Activated CD8-positive, alpha-beta memory T cell treated with anti-CD3 and anti-CD28 coated beads, Interleukin-2, amount 10 ng/mL, durations not matched to agents 7 days and 5 days (primary cell): ENCODE measurements around the gene DNPH1. TPM values are rescaled to one million over a fixed set of nuclear protein-coding genes. Genes with fewer than 3 reads are reported as not detected.

Experiments
- ATAC-seq: fragments of 150-1000 bp; cut with Tn5 transposase; one replicate; pipeline ENCODE4 v1.10.0; 2021; ENCODE audit warnings: moderate library complexity
- CTCF ChIA-PET: fragments of 350-600 bp; sonication (Branson Sonifier 250); formaldehyde crosslinking; loops from one replicate; lab custom pipeline; 2021; ENCODE audit warnings: antibody characterized with exemption; lab: Charles Lee
- DNase-seq: peaks from one replicate; pipeline ENCODE4 v3.0.0-alpha.2; 2020
- H3K27ac Mint-ChIP-seq: one replicate; pipeline ENCODE4 v1.8.0; 2021; ENCODE audit warnings: mild to moderate bottlenecking, mixed read lengths
- H3K27me3 Mint-ChIP-seq: one replicate; pipeline ENCODE4 v1.8.0; 2021; ENCODE audit warnings: mixed read lengths
- H3K36me3 Mint-ChIP-seq: one replicate; pipeline ENCODE4 v1.8.0; 2021; ENCODE audit warnings: mild to moderate bottlenecking, mixed read lengths
- H3K4me1 Mint-ChIP-seq: one replicate; pipeline ENCODE4 v1.8.0; 2021; ENCODE audit warnings: mixed read lengths
- H3K4me3 Mint-ChIP-seq: one replicate; pipeline ENCODE4 v1.8.0; 2021; ENCODE audit warnings: mild to moderate bottlenecking, moderate library complexity, mixed read lengths
- H3K9me3 Mint-ChIP-seq: one replicate; pipeline ENCODE4 v1.8.0; 2022; ENCODE audit warnings: low read depth, mixed read lengths
- total RNA-seq, 2 experiments: library from RNA; stranded (reverse); gene quantifications; one replicate each; pipeline ENCODE4 v1.2.3, GENCODE V29; 2021

The DNPH1 gene
- total RNA-seq, 2 experiments from 2014 or later: 54.0 to 60.0 TPM

DNA sequence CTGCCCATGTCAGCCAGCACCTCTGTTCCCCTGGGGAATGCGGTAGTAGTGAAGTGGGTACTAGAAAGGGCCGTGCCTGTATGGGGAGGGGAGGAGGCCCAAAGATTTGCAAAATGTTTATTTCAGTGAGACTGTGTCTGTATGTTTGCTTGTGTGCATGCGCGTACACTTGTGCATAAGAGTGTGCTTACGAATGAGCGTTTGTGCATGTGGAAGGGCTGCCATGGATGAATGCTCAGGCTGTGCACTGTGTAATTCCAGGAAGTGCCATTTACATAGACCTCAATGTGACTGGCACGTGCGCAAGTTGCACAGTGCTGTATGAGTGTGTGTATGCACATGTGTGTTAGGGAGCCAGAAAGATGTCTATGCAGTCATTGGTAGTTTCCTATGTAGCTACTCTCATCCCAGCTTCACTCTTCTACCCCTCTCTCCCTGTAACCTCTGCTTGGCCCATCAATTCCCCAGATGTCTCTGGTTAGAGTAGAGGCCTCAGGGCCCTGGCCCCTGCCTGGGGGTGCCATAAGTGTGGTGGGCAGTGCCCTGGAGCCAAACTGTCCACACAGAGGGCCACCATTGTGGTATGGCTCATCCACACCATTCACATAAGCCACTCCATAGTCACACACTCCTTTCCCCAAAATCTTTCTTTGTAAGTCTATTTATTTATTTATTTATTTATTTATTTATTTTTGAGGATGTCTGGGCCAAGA, 42.0 kb upstream of the DNPH1 start:
- peaks cover 21% of the 10 kb centered on the region for H3K4me1 Mint-ChIP-seq
- no peaks in the 10 kb centered on the region for H3K36me3 Mint-ChIP-seq
- DNase-seq (no peak), ATAC-seq (no peak)
- H3K4me3 Mint-ChIP-seq: no peak overlapping the region
- H3K27me3 Mint-ChIP-seq: peaks cover 58% of the 10 kb centered on the region
- CTCF ChIA-PET: interaction anchor here (1.1 kb wide), 1 partner anchor 116 kb away, joined by 3 read pairs; no protein-coding TSS in a partner anchor
- no peak overlapping the region for H3K27ac Mint-ChIP-seq
- H3K9me3 Mint-ChIP-seq: no peaks in the 10 kb centered on the region

DNA sequence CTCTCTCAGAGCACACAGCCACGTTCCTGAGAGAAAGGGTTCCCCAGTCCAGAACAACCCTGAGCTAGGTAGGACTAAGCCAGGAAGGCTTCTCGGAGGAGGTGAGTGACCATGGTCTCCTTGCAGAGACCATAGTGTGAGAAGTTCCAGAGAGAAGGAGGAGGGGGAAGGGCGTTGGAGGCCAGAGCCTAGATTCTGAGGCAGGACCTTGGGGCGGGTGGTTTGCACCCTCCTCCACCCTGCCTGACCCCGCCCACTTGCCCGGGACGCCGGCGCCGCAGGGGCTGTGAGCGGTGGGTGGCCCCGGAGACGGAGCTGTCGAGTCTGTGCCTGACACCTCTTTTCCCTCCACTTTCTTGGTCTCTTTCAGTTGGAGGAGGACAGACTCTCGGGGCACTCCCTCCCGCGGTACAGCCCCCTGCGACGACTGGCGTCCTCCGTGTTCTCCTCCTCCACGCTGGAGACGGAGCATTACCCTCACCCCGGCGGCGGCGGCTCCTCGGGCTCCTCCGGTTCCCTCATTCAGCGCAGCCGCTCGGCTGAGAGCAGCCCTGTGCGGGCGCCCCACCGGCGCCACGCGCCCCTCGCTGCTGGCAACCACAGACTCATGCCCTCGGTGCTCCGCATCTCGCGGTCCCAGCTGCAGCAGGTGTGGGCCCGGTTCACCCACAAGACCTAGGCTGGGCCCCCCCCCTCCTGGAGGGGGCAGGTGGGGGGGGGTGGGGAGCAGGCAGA, 40.2 kb upstream of the DNPH1 start:
- H3K4me1 Mint-ChIP-seq: peaks cover 14% of the 10 kb centered on the region
- peaks cover 44% of the 10 kb centered on the region for H3K27me3 Mint-ChIP-seq
- no peaks in the 10 kb centered on the region for H3K36me3 Mint-ChIP-seq
- peak; percentile 53 for DNase-seq
- CTCF ChIA-PET: interaction anchor here (0.7 to 3.4 kb wide), 2 partner anchors 41 to 128 kb away, joined by 3 to 11 read pairs; no protein-coding TSS in a partner anchor
- ATAC-seq: peak; percentile 72
- H3K9me3 Mint-ChIP-seq: no peaks in the 10 kb centered on the region
- H3K4me3 Mint-ChIP-seq: peak overlapping the region; percentile 25
- no peak overlapping the region for H3K27ac Mint-ChIP-seq

DNA sequence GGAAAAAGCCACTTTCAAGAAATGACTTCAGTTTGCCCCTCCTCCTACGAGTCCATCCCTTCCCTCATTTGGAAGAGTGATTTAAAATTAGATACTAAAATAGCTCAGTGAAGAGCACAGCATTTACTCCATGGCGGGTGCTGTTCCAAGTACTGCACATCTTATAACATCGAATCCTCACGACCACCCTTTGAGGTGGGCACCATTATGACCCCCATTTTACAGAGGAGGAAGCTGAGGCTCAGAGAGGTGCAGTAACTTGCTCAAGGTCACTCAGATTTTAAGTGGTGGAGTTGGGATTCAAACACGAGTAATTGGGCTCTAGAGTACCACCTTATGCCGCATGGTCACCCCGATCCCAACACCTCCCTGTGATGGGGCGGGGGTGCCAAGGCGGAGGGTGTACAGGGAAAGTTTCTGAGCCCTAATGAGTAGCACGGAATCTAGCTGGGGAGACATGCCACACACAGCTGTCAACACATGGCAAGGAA, 39.5 kb upstream of the DNPH1 start:
- Mint-ChIP-seq H3K27ac (no peak overlapping the region), H3K27me3 (peaks cover 38% of the 10 kb centered on the region), H3K9me3 (no peaks in the 10 kb centered on the region), H3K4me3 (no peak overlapping the region), H3K4me1 (peaks cover 8% of the 10 kb centered on the region), H3K36me3 (no peaks in the 10 kb centered on the region)
- CTCF ChIA-PET: interaction anchor here (0.7 to 3.4 kb wide), 3 partner anchors 40 to 129 kb away, joined by 3 to 11 read pairs (median 3); no protein-coding TSS in a partner anchor
- ATAC-seq: no peak
- no peak for DNase-seq

DNA sequence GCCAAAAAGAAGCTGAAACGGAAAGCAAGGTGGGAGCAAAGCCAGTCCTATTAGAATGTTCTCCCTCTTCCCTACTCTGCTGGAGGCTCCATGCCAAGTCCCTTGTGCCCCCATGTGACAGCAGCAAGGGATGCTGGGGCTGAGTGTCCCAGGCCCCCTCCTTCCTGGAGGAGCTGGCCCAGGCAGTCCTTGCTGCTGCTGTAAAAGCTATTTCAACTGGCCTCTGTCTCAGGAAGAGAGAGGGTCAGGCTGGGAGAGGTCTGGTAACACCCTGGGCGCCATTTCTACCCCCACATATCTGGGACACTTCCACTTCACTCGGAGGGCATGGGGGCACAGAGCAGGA, 39.0 kb upstream of the DNPH1 start:
- no peak for ATAC-seq
- Mint-ChIP-seq H3K4me3 (no peak overlapping the region), H3K4me1 (peaks cover 6% of the 10 kb centered on the region), H3K27ac (no peak overlapping the region), H3K36me3 (no peaks in the 10 kb centered on the region), H3K27me3 (peaks cover 33% of the 10 kb centered on the region), H3K9me3 (no peaks in the 10 kb centered on the region)
- CTCF ChIA-PET: interaction anchor here (0.9 to 3.4 kb wide), 3 partner anchors 40 to 238 kb away, joined by 3 to 11 read pairs (median 3); no protein-coding TSS in a partner anchor
- no peak for DNase-seq

DNA sequence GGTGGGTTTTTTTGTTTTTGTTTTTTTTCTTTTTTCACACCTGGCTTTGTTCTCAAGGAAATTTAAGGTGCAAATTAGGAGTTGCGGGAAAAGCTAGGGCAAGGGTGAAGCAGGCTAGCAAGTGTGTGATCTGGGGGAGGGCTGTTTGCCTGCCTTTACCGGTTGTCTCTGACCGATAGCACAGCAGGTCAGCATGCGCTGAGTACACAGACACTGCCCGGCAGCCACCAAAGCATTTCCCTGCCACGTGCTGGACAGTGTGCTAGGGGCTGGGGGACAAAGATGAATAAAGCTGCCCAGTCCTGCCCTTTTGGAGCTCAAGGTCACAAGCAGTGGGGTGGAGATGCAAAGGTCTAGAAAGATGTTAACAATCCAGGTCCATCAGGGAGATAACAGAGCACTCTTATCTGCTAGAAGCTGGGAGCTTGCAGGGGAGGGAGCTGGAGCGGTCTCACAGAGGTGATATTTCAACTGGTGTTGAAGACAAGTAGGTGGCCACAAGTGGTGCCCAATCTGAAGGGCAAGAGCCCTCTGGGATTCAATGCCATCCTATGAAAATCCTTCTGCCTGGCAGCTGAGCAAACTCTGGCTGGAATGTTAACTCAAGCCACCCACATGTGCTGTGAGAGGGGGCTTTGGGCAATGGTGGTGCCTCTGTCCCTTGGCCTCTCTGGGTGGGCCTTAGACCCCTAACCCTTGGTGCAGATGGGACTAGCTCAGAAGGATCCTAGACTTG, 38.5 kb upstream of the DNPH1 start:
- DNase-seq (no peak), ATAC-seq (no peak)
- CTCF ChIA-PET: interaction anchor here (0.9 to 3.4 kb wide), 3 partner anchors 40 to 239 kb away, joined by 3 to 11 read pairs (median 3); no protein-coding TSS in a partner anchor
- Mint-ChIP-seq H3K4me3 (no peak overlapping the region), H3K36me3 (no peaks in the 10 kb centered on the region), H3K9me3 (no peaks in the 10 kb centered on the region), H3K27me3 (peaks cover 28% of the 10 kb centered on the region), H3K4me1 (peaks cover 6% of the 10 kb centered on the region), H3K27ac (no peak overlapping the region)

DNA sequence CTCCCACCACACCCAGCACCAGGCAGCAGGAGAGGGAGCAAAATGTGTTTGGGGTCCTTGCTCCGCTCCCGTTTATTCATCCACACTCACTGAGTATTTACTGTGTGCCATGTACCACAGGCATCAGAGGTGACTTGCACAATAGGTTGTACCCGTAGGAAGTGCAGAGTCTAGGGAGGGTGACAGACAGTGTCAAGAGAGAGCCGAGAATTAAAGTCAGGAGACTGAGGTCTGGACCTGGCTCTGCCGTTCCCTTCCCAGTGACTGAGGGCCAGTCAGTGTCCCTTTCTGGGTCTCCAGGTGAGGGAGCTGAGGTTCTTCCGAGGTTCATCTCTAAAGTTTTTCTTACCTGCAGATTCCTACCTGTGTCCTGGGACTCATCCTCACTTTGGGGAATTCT, 36.3 kb upstream of the DNPH1 start:
- H3K9me3 Mint-ChIP-seq: no peaks in the 10 kb centered on the region
- ATAC-seq: no peak
- H3K36me3 Mint-ChIP-seq: no peaks in the 10 kb centered on the region
- H3K27me3 Mint-ChIP-seq: peaks cover 24% of the 10 kb centered on the region
- H3K4me1 Mint-ChIP-seq: peaks cover 6% of the 10 kb centered on the region
- CTCF ChIA-PET: interaction anchor here (1.3 to 3.4 kb wide), 3 partner anchors 36 to 90 kb away, joined by 4 to 10 read pairs (median 4); partner anchors contain the start of gene DNPH1
- no peak overlapping the region for H3K27ac Mint-ChIP-seq
- no peak for DNase-seq
- H3K4me3 Mint-ChIP-seq: no peak overlapping the region

DNA sequence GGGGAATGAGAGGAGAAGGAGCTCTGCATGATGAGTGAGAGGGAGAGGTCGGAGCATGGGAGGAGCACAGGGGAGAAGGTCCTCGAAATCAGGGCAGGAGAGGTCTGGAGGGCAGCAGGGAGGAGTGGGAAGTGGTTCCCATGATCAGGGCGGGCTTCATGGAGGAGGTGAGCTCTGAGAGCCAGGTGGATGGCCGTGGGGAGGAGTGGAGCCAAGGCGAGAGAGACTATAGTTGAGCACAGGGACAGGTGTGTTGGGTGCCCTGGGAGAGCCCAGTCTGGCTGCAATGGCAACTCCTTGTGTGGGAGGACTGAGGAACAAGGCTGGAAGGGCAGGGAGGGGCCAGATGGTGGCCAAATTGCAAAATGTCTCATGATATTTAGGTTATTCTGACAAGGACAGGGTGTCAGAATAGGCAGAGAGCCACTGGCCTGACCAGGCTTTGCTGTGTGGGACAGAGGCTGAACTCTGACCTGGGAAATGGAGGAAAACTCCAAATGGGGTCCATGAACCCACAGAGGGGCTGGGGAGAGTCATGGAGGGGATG, 35.4 kb upstream of the DNPH1 start:
- H3K36me3 Mint-ChIP-seq: no peaks in the 10 kb centered on the region
- no peaks in the 10 kb centered on the region for H3K9me3 Mint-ChIP-seq
- CTCF ChIA-PET: interaction anchor here (1.3 to 4.5 kb wide), 6 partner anchors 35 to 243 kb away, joined by 4 to 45 read pairs (median 7); partner anchors contain the start of genes DNPH1 and LRRC73
- peaks cover 17% of the 10 kb centered on the region for H3K27me3 Mint-ChIP-seq
- H3K27ac Mint-ChIP-seq: no peak overlapping the region
- no peak for ATAC-seq
- no peak overlapping the region for H3K4me3 Mint-ChIP-seq
- DNase-seq: no peak
- H3K4me1 Mint-ChIP-seq: peaks cover 6% of the 10 kb centered on the region

DNA sequence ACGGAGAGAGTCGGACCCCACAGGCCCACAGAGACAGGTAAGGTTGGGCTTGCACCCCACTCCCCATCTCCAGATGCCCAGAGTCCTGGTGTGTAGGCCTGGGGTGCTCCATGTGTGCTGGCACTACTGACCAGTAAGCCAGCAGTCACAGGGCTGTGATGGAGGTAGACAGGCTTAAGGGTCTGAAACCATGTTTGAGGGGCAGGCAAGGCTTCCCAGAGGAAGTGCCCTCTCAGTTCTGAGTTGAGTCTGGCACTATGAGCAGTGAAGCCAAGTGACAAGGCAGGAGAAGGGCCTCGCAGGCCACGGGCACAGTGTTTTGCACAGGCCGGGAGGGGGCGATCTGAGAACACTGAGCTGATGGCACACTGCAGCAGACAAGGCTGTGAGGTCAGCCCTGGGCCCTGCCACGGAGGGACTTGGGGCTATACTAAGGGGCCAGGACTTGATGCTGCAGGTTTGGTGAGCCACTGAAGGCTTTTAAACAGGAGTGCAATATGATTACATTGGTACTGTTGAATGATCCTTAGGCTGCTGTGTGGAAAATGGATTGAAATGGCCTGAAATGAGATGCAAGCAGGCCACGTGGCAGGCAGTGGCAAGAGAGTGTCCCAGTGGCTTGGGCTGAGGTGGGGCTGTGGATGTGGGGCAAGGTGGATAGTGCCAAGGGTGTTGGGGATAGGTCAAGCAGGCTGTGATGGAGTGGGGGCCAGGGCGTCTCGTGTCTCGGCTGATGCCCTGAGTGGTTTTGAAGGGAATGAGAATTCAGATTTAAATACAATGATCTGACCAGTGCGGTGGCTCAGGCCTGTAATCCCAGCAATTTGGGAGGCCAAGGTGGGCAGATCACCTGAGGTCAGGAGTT, 34.3 kb upstream of the DNPH1 start:
- Mint-ChIP-seq H3K36me3 (no peaks in the 10 kb centered on the region), H3K9me3 (no peaks in the 10 kb centered on the region), H3K27ac (no peak overlapping the region), H3K4me1 (no peaks in the 10 kb centered on the region), H3K27me3 (peaks cover 10% of the 10 kb centered on the region), H3K4me3 (no peak overlapping the region)
- CTCF ChIA-PET: interaction anchor here (0.6 to 4.5 kb wide), 23 partner anchors 9 to 248 kb away, joined by 3 to 45 read pairs (median 4); partner anchors contain the start of genes DNPH1, LRRC73 and ZNF318
- DNase-seq (peak; percentile 85), ATAC-seq (peak; percentile 96)

DNA sequence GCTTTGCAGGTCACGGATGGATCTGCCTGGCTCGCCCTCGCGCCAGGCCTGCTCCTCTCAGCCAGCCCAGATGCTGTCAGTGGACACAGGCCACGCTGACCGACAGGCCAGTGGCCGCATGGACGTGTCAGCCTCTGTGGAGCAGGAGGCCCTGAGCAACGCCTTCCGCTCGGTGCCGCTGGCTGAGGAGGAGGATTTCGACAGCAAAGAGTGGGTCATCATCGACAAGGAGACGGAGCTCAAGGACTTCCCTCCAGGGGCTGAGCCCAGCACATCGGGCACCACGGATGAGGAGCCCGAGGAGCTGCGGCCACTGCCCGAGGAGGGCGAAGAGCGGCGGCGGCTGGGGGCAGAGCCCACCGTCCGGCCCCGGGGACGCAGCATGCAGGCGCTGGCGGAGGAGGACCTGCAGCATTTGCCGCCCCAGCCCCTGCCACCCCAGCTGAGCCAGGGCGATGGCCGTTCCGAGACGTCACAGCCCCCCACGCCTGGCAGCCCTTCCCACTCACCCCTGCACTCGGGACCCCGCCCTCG, 33.6 kb upstream of the DNPH1 start:
- Mint-ChIP-seq H3K4me3 (no peak overlapping the region), H3K36me3 (no peaks in the 10 kb centered on the region), H3K27ac (no peak overlapping the region), H3K9me3 (no peaks in the 10 kb centered on the region), H3K27me3 (peaks cover 6% of the 10 kb centered on the region), H3K4me1 (no peaks in the 10 kb centered on the region)
- ATAC-seq (no peak), DNase-seq (no peak)
- CTCF ChIA-PET: interaction anchor here (0.6 to 4.5 kb wide), 22 partner anchors 8 to 249 kb away, joined by 3 to 45 read pairs (median 4); partner anchors contain the start of genes DNPH1, LRRC73 and ZNF318

DNA sequence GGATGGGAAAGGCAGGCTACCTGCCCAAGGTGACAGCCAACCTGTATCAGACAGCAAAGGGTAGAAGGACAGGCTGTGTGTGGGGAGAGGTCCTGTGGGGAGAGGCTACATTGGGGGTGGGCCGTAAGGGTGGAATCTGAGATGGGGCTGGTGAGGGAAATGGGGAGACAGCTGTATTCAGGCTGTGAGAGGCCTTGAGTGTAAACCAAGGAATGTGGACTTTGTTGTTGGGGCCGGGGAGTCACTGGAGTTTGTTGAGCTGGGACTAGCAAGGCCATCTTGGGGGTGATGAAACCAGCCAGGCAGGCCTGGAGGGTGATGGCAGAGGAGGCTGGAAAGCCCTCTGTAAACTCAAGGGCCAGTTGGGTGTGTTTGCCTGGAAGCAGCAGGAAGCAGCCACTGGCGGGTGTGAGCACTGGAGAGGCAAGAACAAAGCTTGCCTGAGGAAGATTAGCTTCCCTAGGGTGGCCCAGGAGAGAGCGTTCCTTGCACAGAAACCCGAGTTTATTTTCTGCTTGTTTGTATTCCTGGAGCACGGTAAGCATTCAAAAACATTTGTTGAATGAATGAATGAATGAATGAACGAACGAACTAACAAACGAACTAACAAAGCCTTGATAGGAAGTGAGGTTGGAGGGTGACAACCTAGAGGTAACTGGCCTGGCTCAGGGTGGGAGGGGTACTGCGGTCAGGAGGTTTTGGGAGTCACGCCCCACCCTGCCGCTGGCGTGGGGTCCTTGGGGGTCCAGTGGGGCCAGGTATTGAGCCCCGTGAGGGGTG, 32.9 kb upstream of the DNPH1 start:
- Mint-ChIP-seq H3K4me1 (peaks cover 4% of the 10 kb centered on the region), H3K27me3 (no peaks in the 10 kb centered on the region), H3K27ac (no peak overlapping the region), H3K36me3 (no peaks in the 10 kb centered on the region), H3K4me3 (no peak overlapping the region), H3K9me3 (no peaks in the 10 kb centered on the region)
- ATAC-seq: no peak
- CTCF ChIA-PET: interaction anchor here (0.6 to 4.5 kb wide), 13 partner anchors 8 to 246 kb away, joined by 3 to 45 read pairs (median 3); partner anchors contain the start of genes DNPH1 and LRRC73
- DNase-seq: no peak

DNA sequence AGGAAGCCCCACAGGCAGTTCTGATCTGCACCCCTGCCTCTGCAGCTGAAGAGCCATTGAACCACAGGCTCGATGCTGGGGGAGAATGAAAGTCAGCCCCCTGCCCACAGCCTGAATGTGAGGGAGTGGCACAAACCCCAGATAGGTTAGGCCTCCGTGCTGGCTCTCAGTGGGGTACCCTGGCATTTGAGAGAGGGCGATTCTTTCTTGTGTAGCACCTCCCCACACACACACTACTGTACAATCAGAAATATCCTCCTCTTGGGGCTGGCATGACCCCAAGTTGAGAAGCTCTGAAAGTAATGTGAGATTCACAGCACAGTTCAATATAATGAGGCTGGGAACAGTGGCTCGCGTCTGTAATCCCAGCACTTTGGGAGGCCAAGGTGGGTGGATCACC, 31.9 kb upstream of the DNPH1 start:
- no peaks in the 10 kb centered on the region for H3K9me3 Mint-ChIP-seq
- no peaks in the 10 kb centered on the region for H3K36me3 Mint-ChIP-seq
- H3K27ac Mint-ChIP-seq: no peak overlapping the region
- DNase-seq (no peak), ATAC-seq (no peak)
- H3K4me1 Mint-ChIP-seq: peaks cover 6% of the 10 kb centered on the region
- H3K27me3 Mint-ChIP-seq: no peaks in the 10 kb centered on the region
- H3K4me3 Mint-ChIP-seq: no peak overlapping the region
- CTCF ChIA-PET: interaction anchor here (1.2 to 4.5 kb wide), 3 partner anchors 32 to 247 kb away, joined by 4 to 45 read pairs (median 5); partner anchors contain the start of genes DNPH1 and LRRC73
